ENCODE data around the gene TMEM223. TPM values are rescaled to one million over a fixed set of nuclear protein-coding genes. Genes with fewer than 3 reads are reported as not detected.

The TMEM223 gene
- total RNA-seq, 1 experiment from 2014 or later: 22.2 TPM

- peak within 1 kb of the TSS; percentile 97 for H3K4me2 ChIP-seq (ENCODE audit: insufficient read depth, insufficient read length, low read length)
- no peaks in the 10 kb centered on the region for H4K20me1 ChIP-seq (ENCODE audit: control insufficient read depth, insufficient read depth, insufficient read length)
- H3K27ac ChIP-seq (ENCODE audit: insufficient read length, low read depth, low read length): no peak within 1 kb of the TSS
- Mint-ChIP-seq H3K4me3 (peak within 1 kb of the TSS; percentile 99 to 100), H3K9me3 (no peaks in the 10 kb centered on the region; a peak in 1 of 5 replicates), H3K4me1 (peaks cover 17 to 24% of the 10 kb centered on the region in 2 experiments), H3K27ac (peak within 1 kb of the TSS; percentile 100), H3K27me3 (ENCODE audit: low read depth) (no peaks in the 10 kb centered on the region), H3K36me3 (ENCODE audit: insufficient read depth in 1 of 3, low read depth in 3 of 3) (peaks cover 29 to 58% (median 54%) of the 10 kb centered on the region in 3 experiments)
- no peak within 1 kb of the TSS for H3K23ac ChIP-seq (ENCODE audit: insufficient read length, low read depth, low read length)
- H2BK12ac ChIP-seq (ENCODE audit: insufficient read length, low read depth, low read length): no peak within 1 kb of the TSS
- H4K5ac ChIP-seq (ENCODE audit: insufficient read length, low read depth, low read length): no peak within 1 kb of the TSS
- peak within 1 kb of the TSS; percentile 99 for H3K18ac ChIP-seq (ENCODE audit: insufficient read length, low read depth, low read length)
- H3K79me1 ChIP-seq (ENCODE audit: insufficient read depth, low read depth, low read length, poor library complexity, severe bottlenecking): no peaks in the 10 kb centered on the region
- no peak within 1 kb of the TSS for H2BK120ac ChIP-seq (ENCODE audit: low read depth, low read length, poor library complexity, severe bottlenecking)
- H2AFZ ChIP-seq (ENCODE audit: low read length): no peak within 1 kb of the TSS
- no peak within 1 kb of the TSS; the same call in 1 of the 2 replicates for H3K4ac ChIP-seq (ENCODE audit: low read depth, low read length)
- H3K23me2 ChIP-seq (ENCODE audit: insufficient read length, low read depth, low read length, poor library complexity, severe bottlenecking): peaks cover 10% of the 10 kb centered on the region
- H3K27me3 ChIP-seq (ENCODE audit: insufficient read depth, low read length): no peaks in the 10 kb centered on the region
- WGBS (ENCODE audit: extremely low coverage, insufficient read length, low lambda C conversion rate): no CpG with 5 or more reads among the region's 65 CpGs
- no peak within 1 kb of the TSS for H4K8ac ChIP-seq (replicated peaks; ENCODE audit: insufficient read length, low read depth, low read length)
- peaks cover 4% of the 10 kb centered on the region; the same call in 1 of the 2 replicates for H3K79me2 ChIP-seq (ENCODE audit: insufficient read depth, low read length)
- H2BK20ac ChIP-seq (ENCODE audit: low read depth, low read length, poor library complexity, severe bottlenecking): no peak within 1 kb of the TSS
- H3K14ac ChIP-seq (ENCODE audit: insufficient read depth, low read length): peak within 1 kb of the TSS; percentile 99
- peak; percentile 99 for DNase-seq
- no peaks in the 10 kb centered on the region for H3K4me1 ChIP-seq (ENCODE audit: insufficient read depth, low read length)
- H3K9me3 ChIP-seq (ENCODE audit: control insufficient read depth, low read depth, low read length): no peaks in the 10 kb centered on the region
- no peak within 1 kb of the TSS for H4K91ac ChIP-seq (ENCODE audit: insufficient read length, low read depth, low read length)
- no peak within 1 kb of the TSS for H3K56ac ChIP-seq (ENCODE audit: insufficient read length, low read depth, low read length)
- no peak within 1 kb of the TSS for H2BK15ac ChIP-seq (ENCODE audit: low read depth, low read length)
- peak within 1 kb of the TSS; percentile 41 for H2BK5ac ChIP-seq (ENCODE audit: insufficient read length, low read length)
- H3K9ac ChIP-seq (ENCODE audit: extremely low read depth, insufficient read length, low read length): peak within 1 kb of the TSS; percentile 86
- no peak within 1 kb of the TSS for H3T11ph ChIP-seq (ENCODE audit: low read length)
- H2AK5ac ChIP-seq (ENCODE audit: insufficient read length, low read length): no peak within 1 kb of the TSS
- no peak for TF ChIP-seq CTCF (conservative IDR thresholded peaks at IDR 0.05)
These were observed 39.9 kb upstream of the TMEM223 start, which contains the start of gene STX5 for GRCh38 chr11:62831520-62832335. Gene STX5 (minus strand): TSS chr11:62832051. CDS start chr11:62831243, 808 bp downstream.

Data from H9 (cell line).